OCI-LY1 (cell line): Measurements from ENCODE around the gene SYNM.

Source experiments
- CTCF ChIP-seq: fragments of 200-600 bp; sonication (generic), shearing (Covaris generic); IDR thresholded peaks from 2 replicates; pipeline ENCODE4 v1.5.1; 2017; ENCODE audit warnings: mild to moderate bottlenecking, antibody characterized with exemption, low read length, moderate library complexity, mixed read lengths
- EZH2 ChIP-seq: fragments of 200-600 bp; sonication (generic), shearing (Covaris generic); IDR thresholded peaks from 2 replicates; pipeline ENCODE4 v1.8.0; 2017; ENCODE audit warnings: borderline replicate concordance, mixed run types, mild to moderate bottlenecking, antibody characterized with exemption, low read length, moderate library complexity, mixed read lengths

GRCh38 chr15:99157456-99157855 is 52.6 kb downstream of the SYNM start:
- TF ChIP-seq CTCF (no peak), EZH2 (no peak)
